MM.1S (cell line): ENCODE results near the gene PRG3.

Experiments used
- DNase-seq: peaks from one replicate; pipeline ENCODE4 v3.0.0-alpha.2; 2015
- H2AFZ ChIP-seq: fragments of 300-600 bp; sonication (generic); 2 replicates; pipeline ENCODE4 v1.6.0; 2016; ENCODE audit warnings: antibody characterized with exemption, low read length
- H3F3A ChIP-seq: fragments of 300-600 bp; sonication (generic); 2 replicates; pipeline ENCODE4 v1.6.1; 2016; ENCODE audit warnings: mild to moderate bottlenecking, antibody characterized with exemption, low read length, moderate library complexity, mixed read lengths; ENCODE audit not compliant: insufficient read depth
- H3K27ac ChIP-seq: fragments of 300-600 bp; sonication (generic); 2 replicates; pipeline ENCODE4 v1.5.1; 2016; ENCODE audit warnings: mild to moderate bottlenecking, low read length
- H3K27me3 ChIP-seq: fragments of 300-600 bp; sonication (generic); replicated peaks from 2 replicates; pipeline ENCODE4 v1.6.0; 2016; ENCODE audit warnings: low read length; ENCODE audit not compliant: insufficient read depth
- H3K36me3 ChIP-seq: fragments of 300-600 bp; sonication (generic); replicated peaks from 2 replicates; pipeline ENCODE4 v1.6.1; 2016; ENCODE audit warnings: mild to moderate bottlenecking, low read length, mixed read lengths; ENCODE audit not compliant: insufficient read depth
- H3K4me1 ChIP-seq: fragments of 300-600 bp; sonication (generic); 2 replicates; pipeline ENCODE4 v1.6.1; 2016; ENCODE audit warnings: low read length, mixed read lengths
- H3K4me2 ChIP-seq: fragments of 300-600 bp; sonication (generic); 2 replicates; pipeline ENCODE4 v1.6.0; 2016; ENCODE audit warnings: low read depth, low read length
- H3K4me3 ChIP-seq: fragments of 300-600 bp; sonication (generic); 2 replicates; pipeline ENCODE4 v1.5.1; 2016; ENCODE audit warnings: low read length, mixed read lengths
- H3K79me2 ChIP-seq: fragments of 300-600 bp; sonication (generic); 2 replicates; pipeline ENCODE4 v1.6.1; 2016; ENCODE audit warnings: mixed run types, low read length, mixed read lengths
- H3K9ac ChIP-seq: fragments of 300-600 bp; sonication (generic); 2 replicates; pipeline ENCODE4 v1.6.1; 2016; ENCODE audit warnings: low read length, mixed read lengths
- H3K9me2 ChIP-seq: fragments of 300-600 bp; sonication (generic); replicated peaks from 2 replicates; pipeline ENCODE4 v1.6.1; 2016; ENCODE audit warnings: mild to moderate bottlenecking, low read length, mixed read lengths; ENCODE audit not compliant: insufficient read depth
- H3K9me3 ChIP-seq: fragments of 300-600 bp; sonication (generic); replicated peaks from 2 replicates; pipeline ENCODE4 v1.6.1; 2016; ENCODE audit warnings: mild to moderate bottlenecking, low read length, mixed read lengths; ENCODE audit not compliant: insufficient read depth
- H4K20me1 ChIP-seq: fragments of 300-600 bp; sonication (generic); 2 replicates; pipeline ENCODE4 v1.6.1; 2016; ENCODE audit warnings: mild to moderate bottlenecking, low read length, moderate library complexity, mixed read lengths; ENCODE audit not compliant: insufficient read depth
- CTCF ChIP-seq: fragments of 300-600 bp; sonication (generic); IDR thresholded peaks from 2 replicates; pipeline ENCODE4 v1.5.1; 2016; ENCODE audit warnings: antibody characterized with exemption, low read length, mixed read lengths
- EZH2 ChIP-seq: fragments of 300-600 bp; sonication (generic); optimal IDR thresholded peaks from 2 replicates; pipeline ENCODE3; 2017; ENCODE audit warnings: low read depth, mild to moderate bottlenecking, antibody characterized with exemption, low read length, mixed read lengths
- EZH2phosphoT487 ChIP-seq: fragments of 300-600 bp; sonication (generic); IDR thresholded peaks from 2 replicates; pipeline ENCODE4 v1.6.1; 2018; ENCODE audit warnings: antibody characterized with exemption, low read length

PRG3 gene

GRCh38 chr11:57397394-57397990, 16.5 kb upstream of the PRG3 start:
- Histone ChIP-seq H3F3A (no peaks in the 10 kb centered on the region), H3K9me2 (no peaks in the 10 kb centered on the region), H3K4me3 (no peak overlapping the region), H3K9ac (no peak overlapping the region), H3K27ac (no peak overlapping the region), H3K36me3 (no peaks in the 10 kb centered on the region), H3K27me3 (no peaks in the 10 kb centered on the region), H3K79me2 (no peaks in the 10 kb centered on the region), H3K9me3 (no peaks in the 10 kb centered on the region), H3K4me2 (no peak overlapping the region), H4K20me1 (no peaks in the 10 kb centered on the region), H3K4me1 (no peaks in the 10 kb centered on the region), H2AFZ (no peak overlapping the region)
- TF ChIP-seq EZH2phosphoT487, result no peak
- TF ChIP-seq CTCF, result no peak
- TF ChIP-seq EZH2, result no peak
- no peak for DNase-seq

DNA sequence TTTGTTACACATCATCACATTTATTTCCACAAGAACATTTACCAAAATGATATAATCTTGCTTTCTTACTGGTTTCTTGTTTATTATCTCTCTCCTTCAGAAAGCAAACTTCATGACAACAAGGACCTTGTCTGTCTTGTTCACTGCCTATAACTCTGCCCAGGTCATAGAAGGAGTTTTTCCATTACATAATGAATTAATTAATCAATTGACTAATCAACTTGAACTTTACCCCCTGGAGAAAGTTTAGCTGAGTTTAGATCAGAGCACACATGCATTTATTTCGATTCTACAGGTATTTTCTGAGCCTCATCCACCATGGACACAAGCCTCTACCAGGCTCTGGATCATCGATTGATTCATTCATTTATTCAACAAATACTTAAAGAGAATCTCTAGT, 15.8 kb upstream of the PRG3 start:
- no peak overlapping the region for H3K4me3 ChIP-seq
- no peaks in the 10 kb centered on the region for H3K9me3 ChIP-seq
- no peaks in the 10 kb centered on the region for H4K20me1 ChIP-seq
- H3K4me1 ChIP-seq, result no peaks in the 10 kb centered on the region
- no peaks in the 10 kb centered on the region for H3F3A ChIP-seq
- no peaks in the 10 kb centered on the region for H3K79me2 ChIP-seq
- no peak overlapping the region for H3K9ac ChIP-seq
- no peak overlapping the region for H2AFZ ChIP-seq
- no peaks in the 10 kb centered on the region for H3K27me3 ChIP-seq
- TF ChIP-seq CTCF (no peak), EZH2phosphoT487 (no peak), EZH2 (no peak)
- no peaks in the 10 kb centered on the region for H3K36me3 ChIP-seq
- H3K4me2 ChIP-seq, result no peak overlapping the region
- DNase-seq, result no peak
- H3K27ac ChIP-seq, result no peak overlapping the region
- H3K9me2 ChIP-seq, result no peaks in the 10 kb centered on the region

DNA sequence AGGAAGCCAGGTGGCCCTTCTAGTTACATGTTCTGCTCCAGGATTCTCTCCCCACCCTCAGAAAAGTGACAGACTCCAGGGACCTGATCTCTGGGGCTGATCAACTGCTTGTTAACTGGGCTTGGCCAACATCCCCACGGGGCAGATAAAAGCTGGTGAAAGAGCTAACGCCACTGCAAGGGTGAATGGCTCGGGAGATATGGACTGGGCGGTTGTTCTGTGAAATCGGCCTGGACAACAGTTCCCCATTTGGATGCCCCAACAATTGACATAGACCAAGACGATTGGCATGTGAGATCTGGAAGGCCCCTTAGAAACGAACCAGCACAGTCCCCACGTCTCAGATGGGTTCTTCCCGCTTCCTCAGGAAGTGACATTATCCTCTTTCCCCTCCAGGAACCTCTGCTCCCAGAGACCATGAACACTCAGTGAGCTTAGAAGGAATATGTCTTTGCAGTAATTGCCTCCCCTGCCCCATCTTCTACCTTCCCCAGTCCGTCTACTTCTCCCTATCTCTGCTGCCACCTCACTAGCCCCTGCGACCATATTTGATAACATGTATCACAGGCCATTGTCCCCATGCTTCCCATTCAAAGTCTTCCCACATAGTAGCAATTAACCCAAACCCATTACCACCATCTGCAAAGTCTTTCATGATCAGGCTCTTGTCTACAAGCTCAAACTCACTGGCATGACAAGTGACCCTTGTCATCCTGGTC, 15.1 kb upstream of the PRG3 start:
- TF ChIP-seq EZH2 (no peak), EZH2phosphoT487 (no peak), CTCF (no peak)
- Histone ChIP-seq H3K27me3 (no peaks in the 10 kb centered on the region), H3K4me1 (no peaks in the 10 kb centered on the region), H3K4me3 (no peak overlapping the region), H3K9ac (no peak overlapping the region), H3K36me3 (no peaks in the 10 kb centered on the region), H4K20me1 (no peaks in the 10 kb centered on the region), H3K9me3 (no peaks in the 10 kb centered on the region), H3K27ac (no peak overlapping the region), H3K4me2 (no peak overlapping the region), H3K9me2 (no peaks in the 10 kb centered on the region), H3F3A (no peaks in the 10 kb centered on the region), H2AFZ (no peak overlapping the region), H3K79me2 (no peaks in the 10 kb centered on the region)
- DNase-seq, result no peak
